Hepatic stellate cell (primary cell): Measurements from ENCODE around the gene PDE5A.
"Not testable (repeated sequence)": the region's sequence is repeated elsewhere in the genome, so short reads cannot be mapped to it uniquely, and the experiment has no call there.

Source experiments
- DNase-seq: peaks from one replicate; pipeline ENCODE4 v3.0.0; 2011; ENCODE audit warnings: low spot score

Gene PDE5A

GRCh38 chr4:119628281-119629141, at the start of gene PDE5A:
Gene PDE5A, minus strand, starts transcription at chr4:119628804. Its CDS starts 133 bp downstream, at chr4:119628671.
- peak; percentile 75 for DNase-seq

GRCh38 chr4:119676101-119676500, 47.5 kb upstream of the PDE5A start:
- no peak for DNase-seq

GRCh38 chr4:119675391-119675790, 46.8 kb upstream of the PDE5A start:
- DNase-seq, result no peak

- no peak for DNase-seq
These were observed 44.3 kb upstream of the PDE5A start for GRCh38 chr4:119672938-119673337.

GRCh38 chr4:119672086-119672485, 43.5 kb upstream of the PDE5A start:
- DNase-seq, result no peak

- no peak for DNase-seq
These were observed 42.6 kb upstream of the PDE5A start for GRCh38 chr4:119671205-119671604.

GRCh38 chr4:119667802-119668201, 39.2 kb upstream of the PDE5A start:
- DNase-seq, result no peak

- no peak for DNase-seq
These were observed 38.1 kb upstream of the PDE5A start for GRCh38 chr4:119666653-119667091.

- no peak for DNase-seq
These were observed 37.1 kb upstream of the PDE5A start for GRCh38 chr4:119665752-119666151.

GRCh38 chr4:119664168-119664907, 35.7 kb upstream of the PDE5A start:
- DNase-seq, result no peak

- no peak for DNase-seq
These were observed 34.7 kb upstream of the PDE5A start for GRCh38 chr4:119663160-119663788.

GRCh38 chr4:119662612-119663011, 34.0 kb upstream of the PDE5A start:
- DNase-seq, result not testable (repeated sequence)

GRCh38 chr4:119661231-119661630, 32.6 kb upstream of the PDE5A start:
- DNase-seq, result no peak

GRCh38 chr4:119659576-119659975, 31.0 kb upstream of the PDE5A start:
- DNase-seq, result peak; percentile 14

- no peak for DNase-seq
These were observed 28.6 kb upstream of the PDE5A start for GRCh38 chr4:119657111-119657611.

- DNase-seq, result no peak
These were observed 27.7 kb upstream of the PDE5A start for GRCh38 chr4:119656342-119656741.

GRCh38 chr4:119655111-119655837, 26.7 kb upstream of the PDE5A start:
- no peak for DNase-seq

- DNase-seq, result no peak
These were observed 25.4 kb upstream of the PDE5A start for GRCh38 chr4:119653990-119654389.

- DNase-seq, result peak; percentile 9
These were observed 24.4 kb upstream of the PDE5A start for GRCh38 chr4:119652998-119653397.

- no peak for DNase-seq
These were observed 19.8 kb upstream of the PDE5A start for GRCh38 chr4:119648398-119648797.

GRCh38 chr4:119647558-119647957, 19.0 kb upstream of the PDE5A start:
- no peak for DNase-seq
